GM12865 (cell line): ENCODE measurements around the gene SPINK5.

ENCODE experiments used
- DNase-seq: peaks from one replicate; pipeline ENCODE4 v3.0.0; 2010; ENCODE audit warnings: low read depth
- H3K4me3 ChIP-seq: 2 replicates; pipeline ENCODE4 v1.5.1; 2011; ENCODE audit warnings: mild to moderate bottlenecking, low read depth, low read length, control low read depth
- CTCF ChIP-seq: IDR thresholded peaks from 2 replicates; pipeline ENCODE4 v1.5.1; 2011; ENCODE audit warnings: low read length, control low read depth, low read depth, inconsistent platforms; ENCODE audit not compliant: insufficient read depth; ENCODE audit errors: missing control alignments

Gene SPINK5

DNA sequence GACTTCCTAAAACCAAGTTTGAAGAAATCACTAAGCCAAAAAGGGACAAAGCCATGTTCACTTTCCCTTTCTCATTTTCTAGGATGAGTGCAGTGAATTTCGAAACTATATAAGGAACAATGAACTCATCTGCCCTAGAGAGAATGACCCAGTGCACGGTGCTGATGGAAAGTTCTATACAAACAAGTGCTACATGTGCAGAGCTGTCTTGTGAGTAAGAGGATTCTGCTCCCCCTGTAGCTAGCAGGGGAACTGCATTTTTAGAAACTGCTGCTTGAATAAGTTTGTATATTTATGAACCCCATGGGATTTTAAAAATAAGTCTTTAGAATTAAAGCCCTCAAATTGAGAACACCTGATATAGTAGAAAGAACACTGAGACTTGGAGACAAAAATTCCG, 61.9 kb downstream of the SPINK5 start:
- peak; percentile 5 for DNase-seq
- H3K4me3 ChIP-seq: no peak overlapping the region
- no peak for TF ChIP-seq CTCF

DNA sequence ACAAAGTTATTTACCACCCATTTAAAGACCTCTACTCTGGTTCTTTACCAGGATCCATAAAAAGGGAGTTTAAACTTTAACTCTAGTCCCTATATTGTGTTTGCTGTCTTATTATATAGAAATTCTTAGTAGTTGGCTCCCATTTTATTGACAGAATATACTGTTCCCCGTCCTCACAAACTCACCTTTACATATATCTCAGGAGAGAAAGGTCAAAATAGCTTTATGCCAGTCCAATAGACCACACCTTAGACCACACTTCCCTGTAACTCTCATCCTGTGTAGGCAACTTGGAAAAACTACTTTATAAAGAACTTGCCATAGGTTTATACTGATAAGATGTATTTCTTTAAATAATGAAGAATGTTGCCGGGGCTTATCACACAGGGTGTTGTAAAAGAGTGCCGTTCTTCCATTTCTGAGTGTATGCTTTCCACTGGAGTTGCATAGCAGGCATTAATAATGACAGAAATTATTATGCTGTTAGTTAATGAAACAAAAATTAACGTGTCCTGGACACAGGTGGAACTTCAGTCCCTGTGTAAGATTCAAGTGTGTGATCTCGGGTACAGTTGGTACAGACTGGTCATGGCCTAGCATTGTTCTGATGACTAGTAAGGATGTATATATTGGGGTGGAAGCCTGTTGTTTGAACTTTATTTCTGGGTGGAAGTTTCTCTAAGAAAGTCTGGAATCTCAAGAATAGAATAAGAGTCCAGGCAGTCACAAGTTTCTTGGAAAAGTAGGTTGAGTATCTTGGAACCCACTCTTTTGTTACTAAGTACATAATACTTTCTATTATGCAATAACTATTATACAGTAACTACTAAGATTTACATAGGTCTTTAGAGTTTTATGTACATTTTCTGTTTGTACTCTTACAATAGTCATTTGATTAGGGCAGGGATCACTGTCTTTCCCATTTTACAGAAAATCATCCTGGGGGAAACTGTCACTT, 71.6 kb downstream of the SPINK5 start:
- H3K4me3 ChIP-seq: no peak overlapping the region
- TF ChIP-seq CTCF: no peak
- DNase-seq: no peak

GRCh38 chr5:148140846-148141245, 77.1 kb downstream of the SPINK5 start:
- DNase-seq: no peak
- no peak overlapping the region for H3K4me3 ChIP-seq
- TF ChIP-seq CTCF: no peak

DNA sequence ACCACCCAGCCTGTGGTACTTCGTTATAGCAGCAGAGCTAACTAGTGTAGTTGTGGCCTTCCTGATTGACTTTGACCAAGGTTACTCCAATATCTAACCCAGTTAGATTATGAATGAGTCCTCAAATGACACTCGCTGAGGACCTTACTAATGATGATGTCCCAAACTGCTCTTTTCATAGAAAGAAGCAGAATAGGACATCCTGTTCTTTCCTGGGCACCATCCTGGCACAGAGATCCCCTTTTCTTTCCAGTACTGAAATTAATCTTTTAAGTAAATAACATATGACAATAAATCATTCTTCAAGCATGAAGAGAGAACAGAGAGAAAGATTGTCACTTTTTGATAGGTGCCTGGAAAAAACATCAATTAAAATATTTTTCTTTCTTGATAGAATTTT, 77.9 kb downstream of the SPINK5 start:
- no peak for TF ChIP-seq CTCF
- DNase-seq: no peak
- H3K4me3 ChIP-seq: no peak overlapping the region

GRCh38 chr5:148145916-148146315, 82.1 kb downstream of the SPINK5 start:
- no peak overlapping the region for H3K4me3 ChIP-seq
- no peak for TF ChIP-seq CTCF
- DNase-seq: no peak

DNA sequence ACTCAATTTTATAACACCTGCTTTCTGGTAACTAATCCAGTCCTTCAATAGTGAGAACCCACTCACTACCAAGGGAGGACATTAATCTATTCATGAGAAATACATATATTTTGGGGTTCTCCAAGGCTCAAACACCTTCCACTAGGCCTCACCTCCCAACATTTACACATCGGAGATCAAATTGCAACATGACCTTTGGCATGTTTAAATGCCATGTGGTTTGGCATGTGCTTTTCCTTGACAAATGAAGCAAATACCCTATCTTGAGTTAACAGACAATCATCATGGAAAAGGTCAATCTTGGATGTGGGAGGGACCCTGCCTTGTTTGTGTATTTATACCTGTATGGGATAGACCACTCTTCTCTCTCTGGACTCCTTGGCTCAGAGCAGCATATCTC, 82.7 kb downstream of the SPINK5 start:
- TF ChIP-seq CTCF: no peak
- DNase-seq: no peak

DNA sequence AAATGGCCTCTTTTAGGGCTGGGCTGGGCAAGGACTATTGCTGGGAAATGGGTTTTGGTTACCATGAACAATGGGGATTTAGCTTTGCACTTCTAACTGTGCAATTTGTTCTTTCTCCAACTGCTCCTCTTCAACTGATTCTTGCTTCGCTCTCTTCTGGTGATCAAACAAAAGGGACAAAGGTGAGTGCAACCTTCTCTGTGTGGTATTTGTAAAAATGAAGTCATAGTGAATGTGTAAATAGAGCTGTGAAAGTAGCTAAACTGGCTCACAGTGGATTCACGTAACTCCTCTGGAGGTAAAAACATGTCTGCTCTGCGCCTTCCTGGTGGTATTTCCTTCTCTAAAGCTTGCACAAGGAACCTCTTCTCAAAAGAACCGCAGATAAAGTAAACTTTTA, 83.6 kb downstream of the SPINK5 start:
- H3K4me3 ChIP-seq: no peak overlapping the region
- TF ChIP-seq CTCF: no peak
- DNase-seq: no peak

More for the DNA sequence above, 82.7 kb downstream of the SPINK5 start:
- H3K4me3 ChIP-seq: no peak overlapping the region
